GM18511 (cell line): ENCODE results near the gene RREB1.

Experiments used
- ATAC-seq: cut with Tn5 transposase; IDR thresholded peaks from one replicate; pipeline ENCODE4 v1.9.1; 2021; ENCODE audit warnings: mild to moderate bottlenecking, moderate library complexity; ENCODE audit not compliant: unreplicated experiment

Gene RREB1

GRCh38 chr6:7239590-7239948, 131.8 kb downstream of the RREB1 start:
- ATAC-seq, result no peak

- no peak for ATAC-seq
Measured at GRCh38 chr6:7240351-7240750, 132.6 kb downstream of the RREB1 start.

- no peak for ATAC-seq
Measured at GRCh38 chr6:7241160-7241559, 133.4 kb downstream of the RREB1 start.

DNA sequence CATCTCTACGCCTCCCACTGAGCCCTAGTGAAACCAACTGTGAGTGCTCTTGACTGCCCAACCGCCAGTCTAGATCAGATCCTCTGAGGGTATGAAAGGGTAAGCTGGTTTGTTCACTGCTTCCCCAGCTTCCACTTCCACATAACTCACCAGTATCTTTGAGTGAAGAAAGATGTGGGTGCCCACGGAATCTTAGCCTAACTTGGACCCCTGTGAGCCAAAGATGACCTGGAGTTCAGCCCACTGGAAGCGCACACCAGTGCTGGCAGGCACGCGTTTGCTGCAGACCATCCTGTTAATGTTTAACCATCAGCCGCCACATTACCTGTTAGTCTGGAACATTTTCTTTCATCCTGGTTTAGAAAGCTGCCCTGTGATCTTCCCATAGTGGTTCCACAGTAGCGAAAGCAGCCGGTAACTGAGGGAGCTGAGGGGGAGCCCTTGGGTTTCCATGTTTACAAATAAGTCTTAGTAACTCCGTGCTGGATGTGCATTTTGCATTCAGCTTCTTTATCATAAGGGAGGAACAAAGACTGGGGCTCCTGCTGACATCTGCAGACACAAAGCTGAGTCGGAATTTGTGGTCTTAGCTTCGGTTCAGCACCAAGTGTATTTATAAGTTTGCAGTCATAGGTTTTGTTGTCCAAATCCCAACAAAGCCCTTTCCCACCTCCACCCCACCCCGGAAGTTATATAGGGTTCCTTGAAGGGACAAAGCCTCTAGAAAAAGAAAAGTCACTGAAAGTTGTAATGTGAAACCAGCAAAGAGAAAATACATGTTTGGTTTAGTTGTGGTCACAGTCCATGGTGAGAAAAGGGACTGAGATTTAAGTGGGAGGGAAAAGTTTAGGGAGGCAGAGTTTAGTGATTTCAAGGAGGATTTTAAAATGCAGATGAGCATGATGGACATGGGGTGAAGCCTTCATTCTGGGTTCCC, 134.2 kb downstream of the RREB1 start:
- ATAC-seq, result no peak

GRCh38 chr6:7242835-7243178, 135.0 kb downstream of the RREB1 start:
- no peak for ATAC-seq

- ATAC-seq, result peak; percentile 48
Measured at GRCh38 chr6:7243179-7243981, 135.6 kb downstream of the RREB1 start.

DNA sequence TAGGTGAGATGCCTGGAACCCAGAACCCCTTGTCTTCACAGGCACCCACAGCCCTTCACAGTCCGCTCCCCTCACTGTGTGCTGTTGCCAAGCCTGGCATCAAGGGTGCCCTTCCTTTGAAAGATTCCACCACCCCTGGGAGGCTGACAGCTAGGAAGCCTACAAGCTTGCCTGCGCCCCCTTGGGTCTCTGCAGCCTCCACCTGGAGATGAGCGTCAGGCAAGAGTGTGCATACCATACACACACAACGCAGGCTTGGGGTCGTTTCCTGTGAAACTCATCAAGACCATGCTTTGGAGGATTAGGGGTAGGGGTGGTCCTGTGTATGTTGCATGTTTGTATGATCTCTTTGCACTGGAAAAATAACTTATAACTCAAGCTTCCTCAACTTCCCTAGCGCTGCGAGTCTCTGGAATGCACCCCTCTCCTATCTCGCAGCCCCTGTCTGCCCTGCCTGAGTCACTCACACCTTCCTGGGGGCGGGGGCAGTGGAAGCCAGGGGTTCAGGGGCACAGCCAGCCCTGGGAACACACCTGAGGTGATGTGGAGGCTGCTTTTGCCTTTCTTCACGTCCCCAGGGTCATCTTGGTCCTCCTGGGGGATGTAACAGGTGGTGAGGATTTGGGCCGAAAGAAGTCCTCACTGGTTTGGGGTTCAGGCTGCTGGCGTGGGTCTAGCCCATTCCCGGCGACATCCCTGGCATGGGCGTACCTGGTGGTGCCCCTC, 138.1 kb downstream of the RREB1 start:
- no peak for ATAC-seq

DNA sequence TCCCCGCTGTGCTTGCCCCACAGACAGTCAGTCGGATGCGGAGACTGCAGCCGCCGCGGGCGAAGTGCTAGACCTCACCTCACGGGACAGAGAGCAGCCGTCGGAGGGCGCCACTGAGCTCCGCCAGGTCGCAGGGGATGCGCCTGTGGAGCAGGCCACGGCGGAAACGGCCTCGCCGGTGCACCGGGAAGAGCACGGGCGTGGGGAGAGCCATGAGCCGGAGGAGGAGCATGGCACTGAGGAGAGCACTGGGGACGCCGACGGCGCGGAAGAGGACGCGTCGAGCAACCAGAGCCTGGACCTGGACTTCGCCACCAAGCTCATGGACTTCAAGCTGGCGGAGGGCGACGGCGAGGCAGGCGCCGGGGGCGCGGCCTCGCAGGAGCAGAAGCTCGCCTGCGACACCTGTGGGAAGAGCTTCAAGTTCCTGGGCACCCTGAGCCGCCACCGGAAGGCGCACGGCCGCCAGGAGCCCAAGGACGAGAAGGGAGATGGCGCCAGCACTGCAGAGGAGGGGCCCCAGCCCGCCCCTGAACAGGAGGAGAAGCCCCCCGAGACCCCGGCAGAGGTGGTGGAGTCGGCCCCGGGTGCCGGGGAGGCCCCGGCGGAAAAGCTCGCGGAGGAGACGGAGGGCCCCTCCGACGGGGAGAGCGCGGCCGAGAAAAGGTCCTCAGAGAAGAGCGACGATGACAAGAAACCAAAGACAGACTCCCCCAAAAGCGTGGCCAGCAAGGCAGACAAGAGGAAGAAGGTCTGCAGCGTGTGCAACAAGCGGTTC, 138.8 kb downstream of the RREB1 start:
- no peak for ATAC-seq

GRCh38 chr6:7247179-7247456, 139.4 kb downstream of the RREB1 start:
- ATAC-seq, result no peak

DNA sequence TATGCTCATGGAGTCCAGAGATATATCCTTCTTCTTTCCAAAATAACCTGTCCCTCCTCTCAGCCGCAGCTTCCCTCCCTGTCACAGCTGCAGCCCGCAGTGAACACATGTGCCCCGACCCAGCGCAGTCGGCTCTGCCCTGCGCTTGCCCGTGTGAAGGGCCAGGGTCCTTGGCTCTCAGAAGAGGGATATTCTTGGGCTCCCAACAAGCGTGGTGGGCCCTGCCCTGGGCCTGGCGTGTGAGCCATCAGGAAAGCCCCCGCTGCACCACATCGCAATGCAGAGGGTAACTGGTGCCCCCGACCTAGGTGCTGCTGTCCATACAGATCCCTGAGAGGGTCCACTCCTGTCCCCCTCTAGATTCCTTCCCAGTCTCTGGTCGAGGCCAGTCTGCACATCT, 140.1 kb downstream of the RREB1 start:
- no peak for ATAC-seq

DNA sequence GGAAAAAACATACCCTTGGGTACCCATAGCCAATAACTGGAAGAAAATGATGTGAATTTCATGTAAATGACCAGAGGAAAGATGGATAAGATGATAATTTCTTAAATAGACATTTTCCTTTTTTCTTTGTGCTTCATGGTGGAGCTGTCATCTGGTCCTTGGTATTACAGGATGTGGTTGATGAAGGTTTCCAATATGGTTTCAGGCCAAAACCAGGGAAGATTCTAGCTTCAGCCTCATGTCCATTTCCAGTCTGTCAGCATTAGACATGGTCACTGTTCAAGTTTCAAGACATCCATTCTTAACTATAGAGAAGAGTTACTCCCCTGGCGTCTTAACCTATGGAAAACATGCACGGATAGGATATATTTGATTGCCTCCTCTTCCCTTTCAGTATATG, 141.6 kb downstream of the RREB1 start:
- ATAC-seq, result no peak

DNA sequence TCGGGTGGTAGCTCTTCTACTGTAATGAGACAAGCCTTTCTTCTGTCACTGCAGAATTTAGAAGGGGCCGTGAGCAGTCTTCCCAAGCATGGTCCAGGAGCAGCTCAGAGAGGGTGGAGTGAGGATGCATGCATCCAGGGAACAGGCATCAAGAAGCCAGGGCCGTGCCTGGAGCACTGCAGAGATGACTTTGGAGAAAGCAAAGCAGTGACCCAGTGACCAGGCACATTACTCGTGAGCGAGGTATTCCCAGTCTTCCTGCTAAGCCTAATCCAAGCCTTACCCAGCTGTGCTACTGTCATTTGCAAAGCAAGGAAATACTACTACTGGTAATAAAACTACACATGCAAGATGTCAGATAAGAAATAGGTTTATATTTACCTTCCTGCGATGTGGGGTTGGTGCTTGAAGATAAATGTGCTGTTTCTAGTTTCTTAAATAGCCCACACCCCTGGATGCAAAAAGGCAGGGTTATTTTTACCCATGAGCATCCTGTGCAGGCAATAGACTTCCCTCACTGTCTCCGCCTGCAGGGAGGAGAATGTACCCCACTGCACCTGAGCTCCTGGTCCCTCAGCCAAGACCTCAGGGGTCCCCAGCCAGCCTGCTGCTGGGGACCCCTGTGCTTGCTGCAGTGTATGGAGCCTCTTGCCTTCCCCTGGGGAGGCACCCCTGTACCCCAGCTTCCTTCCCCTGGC, 142.3 kb downstream of the RREB1 start:
- ATAC-seq, result no peak

DNA sequence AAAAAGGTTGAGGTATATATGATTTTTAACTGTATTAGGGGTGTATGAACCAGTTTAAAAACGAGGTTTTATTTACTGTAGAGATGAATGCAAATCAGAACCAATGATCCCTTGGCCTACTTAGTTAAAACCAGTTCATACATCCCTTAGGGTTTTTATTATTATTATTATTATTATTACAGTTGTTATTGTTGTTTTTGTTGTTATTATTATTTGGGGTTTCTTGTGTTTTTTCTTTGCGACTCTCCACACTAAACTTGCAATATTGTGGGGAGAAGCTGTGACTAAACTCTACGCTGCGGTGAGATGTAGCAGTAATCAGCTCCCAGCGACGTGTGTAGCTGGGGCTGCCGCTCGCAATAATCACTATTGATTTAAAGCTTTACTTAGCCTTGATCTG, 143.1 kb downstream of the RREB1 start:
- no peak for ATAC-seq

DNA sequence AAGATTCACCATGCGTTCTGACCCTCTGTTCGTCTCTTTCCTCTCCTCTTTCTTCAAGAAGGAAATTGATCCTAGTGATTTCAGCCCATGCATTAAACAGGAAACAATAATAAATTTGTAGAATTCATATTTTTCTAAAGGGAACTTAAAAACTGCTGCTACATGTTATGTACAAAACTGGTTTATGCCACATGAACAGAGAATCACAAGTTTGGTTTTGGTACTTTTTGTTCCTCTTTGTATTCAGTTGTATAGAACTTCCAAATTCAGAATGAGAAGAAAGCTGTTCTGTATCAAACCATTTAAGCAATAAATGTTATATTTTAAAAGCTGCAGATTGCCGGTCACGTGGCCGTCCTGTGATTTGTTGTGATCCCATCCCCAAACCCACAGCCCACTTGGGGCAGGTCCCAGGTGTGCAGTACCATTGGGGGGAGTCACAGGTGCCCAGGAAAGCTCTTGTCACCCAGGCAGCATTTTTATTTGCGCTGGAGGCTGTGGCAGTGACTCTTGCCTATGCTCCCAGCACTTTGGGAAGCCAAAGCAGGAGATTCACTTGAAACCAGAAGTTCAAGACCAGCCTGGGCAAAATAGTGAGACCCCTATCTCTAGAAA, 144.0 kb downstream of the RREB1 start:
- no peak for ATAC-seq

GRCh38 chr6:7252390-7252789, 144.6 kb downstream of the RREB1 start:
- no peak for ATAC-seq

DNA sequence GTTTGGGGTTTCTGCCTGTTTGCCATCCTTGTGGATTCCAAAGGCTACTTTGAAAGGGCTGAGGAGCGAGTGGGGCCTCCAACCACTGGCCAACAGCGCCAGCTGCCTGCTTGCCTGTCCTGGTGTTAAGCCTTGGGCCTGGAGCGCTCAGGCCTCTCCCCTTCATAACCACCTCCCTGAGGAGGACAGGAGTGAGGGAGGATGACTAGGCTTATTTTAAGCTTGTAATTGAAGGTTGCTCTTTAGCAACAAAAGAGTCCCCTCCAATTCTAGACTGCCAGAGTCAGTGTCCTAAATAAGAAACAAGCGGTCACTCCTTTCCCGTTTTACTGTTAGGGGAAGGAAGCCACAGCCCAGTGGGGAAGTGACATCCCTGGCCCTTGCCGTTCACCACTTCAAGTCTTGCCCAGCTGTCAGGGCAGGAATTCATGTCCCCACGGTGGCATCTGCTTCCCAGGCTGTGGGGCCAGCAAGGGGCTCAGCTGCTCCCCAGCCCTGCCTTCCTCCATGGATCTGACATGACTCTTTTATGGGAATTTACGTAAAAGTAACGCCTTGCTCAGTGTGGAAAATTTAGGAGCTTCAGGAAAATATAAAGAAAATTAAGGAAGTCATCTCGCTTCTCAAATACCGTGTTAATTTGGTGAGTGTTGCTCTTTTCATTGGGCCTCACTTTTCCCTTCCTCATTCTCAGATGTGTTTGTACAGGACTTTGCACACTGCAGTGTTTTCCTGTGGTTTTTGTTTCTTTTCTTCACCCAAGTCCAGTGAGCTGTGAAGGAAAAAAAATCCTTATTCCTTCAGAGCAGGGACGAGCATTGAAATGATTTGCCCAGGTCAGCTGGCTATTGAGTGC, 147.4 kb downstream of the RREB1 start:
- no peak for ATAC-seq

GRCh38 chr6:7255918-7256317, 148.2 kb downstream of the RREB1 start:
- ATAC-seq, result no peak

- no peak for ATAC-seq
Measured at GRCh38 chr6:7256785-7257184, 149.0 kb downstream of the RREB1 start.
